HG03571 (cell line): Measurements from ENCODE around the gene CEMIP2.

Experiments
- ATAC-seq: cut with Tn5 transposase; IDR thresholded peaks from one replicate; pipeline ENCODE4 v1.9.1; 2021; ENCODE audit not compliant: unreplicated experiment

CEMIP2 gene

GRCh38 chr9:71655141-71655540 lies 113.2 kb downstream of the CEMIP2 start:
- no peak for ATAC-seq

DNA sequence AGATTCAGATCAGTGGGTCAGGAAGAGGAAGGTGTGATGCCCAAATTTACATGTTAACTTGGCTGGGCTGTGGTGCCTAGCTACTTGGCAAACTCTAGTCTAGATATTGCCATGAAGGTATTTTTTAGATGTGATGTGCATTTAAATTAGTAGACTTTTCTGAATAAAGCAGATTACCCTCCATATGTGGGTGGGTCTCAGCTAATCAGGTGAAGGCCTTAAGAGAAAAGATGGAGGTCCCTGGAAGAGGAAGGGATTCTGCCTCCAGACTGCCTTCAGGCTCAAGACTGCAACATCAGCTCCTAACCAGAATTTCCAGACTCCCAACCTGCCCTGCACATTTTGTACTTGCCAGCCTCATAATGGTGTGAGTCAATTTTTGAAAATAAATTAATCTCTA lies 115.8 kb downstream of the CEMIP2 start:
- ATAC-seq = no peak

DNA sequence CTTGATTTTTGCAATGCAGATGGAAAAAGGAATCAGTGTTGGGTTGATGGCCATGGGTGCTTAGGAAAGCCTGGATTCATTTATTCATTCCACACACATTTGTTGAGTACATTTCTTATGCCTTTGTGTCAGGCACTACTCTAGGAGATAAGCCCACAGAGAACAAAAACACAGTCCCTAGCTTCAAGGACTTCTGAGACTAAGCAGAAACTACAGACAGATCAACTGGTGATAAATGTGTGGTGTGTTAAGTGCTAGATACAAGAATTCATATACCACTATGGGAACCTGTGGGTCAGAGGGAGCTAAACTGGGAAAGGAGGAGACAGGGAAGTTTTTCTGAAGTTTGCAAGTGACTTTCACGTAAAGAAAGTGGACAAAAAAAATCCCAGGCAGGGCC lies 119.9 kb downstream of the CEMIP2 start:
- ATAC-seq = no peak

DNA sequence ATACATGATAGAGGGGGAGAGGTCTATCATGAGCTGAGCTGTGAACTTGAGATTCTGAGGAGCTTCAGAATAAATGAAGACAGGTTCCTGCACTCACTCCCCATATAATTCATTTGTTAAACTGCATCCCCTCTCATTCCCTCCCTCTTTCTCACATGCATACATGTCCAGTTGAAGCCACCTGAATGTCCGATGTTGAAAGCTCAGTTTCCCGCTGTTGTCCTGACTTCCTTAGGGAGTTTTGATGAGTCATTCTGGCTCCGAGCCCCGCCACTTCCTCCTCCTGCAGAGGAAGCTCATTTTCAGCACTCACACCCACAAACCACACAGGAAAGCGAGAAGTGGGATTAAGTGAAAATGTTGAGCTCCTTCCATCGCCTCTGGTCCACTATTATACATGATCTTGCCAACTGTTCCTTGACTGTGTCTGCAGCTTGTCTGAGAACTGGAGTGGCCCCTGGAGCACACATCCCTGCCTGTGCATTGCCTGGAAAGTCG lies 121.2 kb downstream of the CEMIP2 start:
- peak; percentile 51 for ATAC-seq

- ATAC-seq = no peak
Observed at GRCh38 chr9:71646131-71646530, 122.2 kb downstream of the CEMIP2 start.

DNA sequence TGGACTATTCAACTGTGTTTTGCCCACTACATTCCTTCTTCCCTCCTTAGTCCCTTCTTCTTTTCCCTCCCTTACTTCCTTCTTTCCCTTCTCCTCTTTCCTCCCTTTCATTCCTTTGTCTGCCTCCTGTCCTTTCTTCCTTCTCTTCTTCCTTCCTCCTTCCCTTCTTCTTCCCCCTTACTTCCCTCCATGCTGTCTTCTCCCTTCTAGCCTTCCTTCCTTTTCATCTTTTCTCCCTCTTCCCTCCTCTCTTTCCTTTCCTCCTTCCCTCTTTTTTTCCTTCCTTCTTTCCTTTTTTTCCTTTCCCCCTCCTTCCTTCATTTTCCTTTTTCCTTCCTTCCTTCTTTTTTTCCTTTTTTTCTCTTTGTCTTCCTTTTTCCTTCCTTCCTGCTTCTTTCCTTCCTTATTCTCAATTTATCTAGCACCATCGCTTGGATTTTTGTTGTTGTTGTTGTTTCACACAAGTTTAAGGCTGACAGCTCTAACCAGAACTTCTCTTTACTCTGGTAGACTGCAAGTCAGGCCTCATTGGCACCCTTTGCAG lies 123.4 kb downstream of the CEMIP2 start:
- no peak for ATAC-seq

DNA sequence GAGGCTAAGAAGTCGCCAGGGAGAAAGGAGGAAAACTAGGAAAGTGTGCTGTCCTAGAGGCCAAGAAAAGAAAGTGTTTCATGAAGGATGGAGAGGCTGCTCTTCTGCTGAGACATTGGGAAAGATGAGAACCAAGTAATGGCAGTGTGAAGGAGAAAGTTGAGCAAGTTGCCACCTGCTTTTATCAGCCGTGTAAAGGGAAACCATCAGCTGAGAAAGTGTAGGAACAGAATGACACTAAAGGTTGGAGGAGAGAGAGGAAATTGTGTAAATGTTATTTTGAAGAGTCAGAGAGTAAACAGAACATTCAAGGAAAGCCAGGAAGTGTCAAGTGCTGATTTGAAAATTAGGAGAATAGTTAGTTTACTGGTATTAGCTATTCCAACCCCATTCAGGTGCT lies 125.0 kb downstream of the CEMIP2 start:
- no peak for ATAC-seq

DNA sequence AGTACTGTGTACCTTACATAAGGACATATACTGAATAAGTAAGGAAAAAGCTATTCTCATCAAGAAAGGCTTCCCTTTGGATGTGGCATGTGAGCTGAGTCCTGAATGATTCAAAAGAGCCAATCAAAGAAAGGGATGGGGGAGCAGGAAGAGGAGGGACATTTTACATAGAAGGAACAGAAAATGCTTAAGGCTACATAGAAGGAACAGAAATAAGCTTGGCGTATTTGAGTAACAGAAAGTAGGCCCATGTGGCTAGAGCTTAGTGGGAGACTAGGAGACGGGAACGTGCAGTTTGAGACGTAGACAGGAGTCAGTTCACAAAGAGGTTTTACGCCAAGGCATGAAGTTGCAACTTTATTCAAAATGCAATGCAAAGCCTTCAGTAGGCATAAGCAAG lies 126.3 kb downstream of the CEMIP2 start:
- ATAC-seq = no peak

- no peak for ATAC-seq
Observed at GRCh38 chr9:71638627-71639026, 129.7 kb downstream of the CEMIP2 start.

- no peak for ATAC-seq
Observed at GRCh38 chr9:71637926-71638325, 130.4 kb downstream of the CEMIP2 start.

DNA sequence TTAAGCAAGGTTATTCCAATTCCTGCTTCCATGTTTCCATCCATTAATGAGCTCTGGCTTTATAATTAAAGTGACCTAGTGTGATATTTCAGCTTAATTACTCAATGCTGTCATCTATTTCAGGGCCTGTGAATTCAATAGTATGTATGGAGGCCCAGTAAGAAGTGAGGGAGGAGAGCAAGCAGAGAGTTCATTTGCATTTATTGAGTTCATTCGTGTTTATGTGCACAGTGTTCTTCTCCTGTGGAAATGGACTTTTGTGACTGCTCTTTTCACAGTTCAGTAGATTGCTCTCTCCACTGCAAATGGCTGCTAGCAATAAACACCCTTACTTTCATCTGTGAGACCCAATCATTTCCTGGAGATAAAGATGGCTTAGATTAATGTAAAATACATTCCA lies 130.9 kb downstream of the CEMIP2 start:
- ATAC-seq = no peak

DNA sequence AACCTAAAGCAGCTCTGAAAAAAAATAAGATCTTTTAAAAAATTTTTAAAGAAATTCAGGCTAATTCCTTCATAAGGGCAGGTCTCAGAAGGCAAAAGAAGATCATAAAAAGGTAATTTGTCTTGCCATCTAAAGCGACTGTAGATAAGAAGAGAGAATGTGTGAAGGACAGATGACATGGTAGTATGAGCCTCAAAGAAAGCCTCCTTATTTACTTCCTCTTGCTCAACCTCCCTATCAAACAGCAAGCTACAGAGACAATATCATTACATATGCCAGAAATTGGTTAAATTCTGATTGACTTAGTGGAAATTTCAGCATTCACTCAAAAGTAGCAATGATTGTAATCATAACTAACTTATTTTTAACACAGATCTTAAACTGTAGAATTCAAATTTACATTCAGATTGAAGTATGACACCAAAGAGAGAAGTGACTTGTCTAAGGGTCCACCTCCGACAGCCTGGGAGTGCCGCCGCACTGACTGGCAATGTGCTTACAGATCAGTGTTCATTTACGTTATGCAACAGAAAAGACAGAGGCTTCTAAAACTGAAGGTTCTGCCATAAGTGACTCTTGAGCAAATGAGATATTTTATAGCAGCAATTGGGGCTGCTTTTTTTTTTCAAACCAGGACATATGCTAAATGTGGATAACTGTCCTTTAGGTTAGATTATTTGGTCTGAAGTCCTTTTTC lies 132.0 kb downstream of the CEMIP2 start:
- ATAC-seq = no peak

DNA sequence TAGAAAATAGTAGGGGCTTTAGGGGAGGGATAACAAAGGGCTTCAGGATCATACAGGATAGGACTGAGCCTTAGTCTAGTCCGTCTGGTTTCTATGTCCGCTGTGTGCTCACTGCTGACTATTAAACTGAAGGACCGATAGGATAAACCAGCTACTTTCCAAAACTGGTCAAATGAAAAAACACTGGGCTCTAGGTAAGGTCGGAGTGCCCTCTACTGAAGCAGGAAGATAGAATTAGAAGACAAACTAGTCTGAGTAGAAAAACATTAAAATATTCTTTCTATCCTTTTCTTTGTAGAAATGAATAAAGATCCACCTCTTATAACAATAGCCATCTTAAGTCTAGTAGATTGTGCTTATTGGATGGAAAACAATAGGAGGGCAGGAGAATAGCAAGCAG lies 133.6 kb downstream of the CEMIP2 start:
- ATAC-seq = no peak
